Pons (tissue), 1 donor: Measurements from ENCODE around the gene LRPAP1.
"Not testable (repeated sequence)": the region's sequence is repeated elsewhere in the genome, so short reads cannot be mapped to it uniquely, and the experiment has no call there.

Experiments used
- DNase-seq: peaks from one replicate; pipeline ENCODE4 v3.0.0-alpha.2; 2016; ENCODE audit warnings: low spot score

The LRPAP1 gene

DNA sequence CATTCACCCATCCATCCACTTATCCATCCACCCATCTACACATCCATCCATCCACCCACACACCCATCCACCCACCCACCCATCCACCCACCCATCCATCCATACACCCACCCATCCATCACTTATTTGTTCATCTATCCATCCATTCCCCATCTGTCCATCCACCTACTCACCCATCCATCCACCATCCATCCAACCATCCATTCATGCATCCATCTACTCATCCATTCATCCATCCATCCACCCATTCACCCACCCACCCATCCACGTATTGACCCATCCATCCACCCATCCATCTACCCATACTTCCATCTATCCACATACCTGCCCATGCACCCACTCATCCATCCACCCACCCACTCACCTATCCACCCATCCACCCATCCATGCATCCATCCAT is 28.2 kb upstream of the LRPAP1 start:
- DNase-seq, result not testable (repeated sequence)

DNA sequence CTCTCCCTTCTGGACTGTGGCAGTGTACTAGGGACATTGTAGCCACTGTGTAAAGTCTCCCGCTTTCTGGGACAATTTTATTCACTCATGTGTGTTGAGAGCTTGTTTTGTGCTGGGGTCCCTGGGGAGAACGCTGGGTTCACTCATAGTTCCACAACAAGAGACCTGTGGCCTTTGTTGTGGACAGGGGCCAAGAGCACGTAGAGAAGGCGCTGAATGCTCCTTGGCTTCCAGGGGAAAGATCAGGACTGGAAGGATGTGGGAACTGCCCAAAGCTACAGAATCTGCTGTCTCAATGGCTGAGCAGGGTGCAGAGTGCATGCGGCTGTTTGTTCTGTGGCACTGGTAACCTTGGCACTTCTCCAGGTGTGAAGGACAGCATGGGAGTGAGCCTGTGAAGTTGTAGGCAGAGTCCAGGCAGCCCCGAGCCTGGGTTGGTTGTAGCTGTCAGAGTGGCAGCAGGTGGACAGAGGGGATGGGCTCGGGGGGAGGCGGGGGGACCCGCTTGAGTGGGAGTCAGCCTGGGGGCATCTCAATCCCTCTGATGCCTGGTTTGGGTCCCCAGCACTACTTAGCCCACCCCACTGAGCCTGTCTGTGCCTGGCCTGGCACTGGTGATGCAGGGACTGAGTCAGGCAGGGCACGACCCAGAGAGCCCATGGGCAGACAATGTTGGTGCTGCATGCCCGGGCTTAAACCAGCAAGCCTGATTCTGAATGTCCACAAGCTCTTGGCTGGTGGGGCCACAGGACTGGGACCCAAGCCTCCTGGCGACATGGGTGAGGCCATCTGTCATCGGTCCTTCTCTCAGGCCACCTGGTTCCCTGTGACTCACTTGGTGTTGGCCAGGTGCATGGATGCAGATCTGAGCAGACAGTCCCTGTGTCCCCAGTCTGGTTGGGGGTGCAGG is 27.4 kb upstream of the LRPAP1 start:
- DNase-seq, result not testable (repeated sequence)

DNA sequence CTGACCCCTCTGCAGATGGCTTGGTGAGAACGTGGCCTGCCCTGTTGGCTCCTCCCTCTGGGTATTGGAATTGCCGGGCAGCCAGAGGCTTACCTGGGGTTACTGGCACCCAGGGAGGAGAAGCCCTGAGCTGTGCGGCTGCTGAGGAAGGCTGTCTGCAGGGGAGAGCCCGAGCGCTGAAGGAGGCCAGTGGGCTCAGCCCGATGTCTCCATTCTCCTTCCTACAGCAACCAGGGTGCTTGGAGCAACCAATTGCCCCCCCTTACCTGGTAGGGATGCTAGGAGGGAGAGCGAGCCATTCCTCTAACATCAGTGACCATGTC is 26.3 kb upstream of the LRPAP1 start:
- DNase-seq, result not testable (repeated sequence)

DNA sequence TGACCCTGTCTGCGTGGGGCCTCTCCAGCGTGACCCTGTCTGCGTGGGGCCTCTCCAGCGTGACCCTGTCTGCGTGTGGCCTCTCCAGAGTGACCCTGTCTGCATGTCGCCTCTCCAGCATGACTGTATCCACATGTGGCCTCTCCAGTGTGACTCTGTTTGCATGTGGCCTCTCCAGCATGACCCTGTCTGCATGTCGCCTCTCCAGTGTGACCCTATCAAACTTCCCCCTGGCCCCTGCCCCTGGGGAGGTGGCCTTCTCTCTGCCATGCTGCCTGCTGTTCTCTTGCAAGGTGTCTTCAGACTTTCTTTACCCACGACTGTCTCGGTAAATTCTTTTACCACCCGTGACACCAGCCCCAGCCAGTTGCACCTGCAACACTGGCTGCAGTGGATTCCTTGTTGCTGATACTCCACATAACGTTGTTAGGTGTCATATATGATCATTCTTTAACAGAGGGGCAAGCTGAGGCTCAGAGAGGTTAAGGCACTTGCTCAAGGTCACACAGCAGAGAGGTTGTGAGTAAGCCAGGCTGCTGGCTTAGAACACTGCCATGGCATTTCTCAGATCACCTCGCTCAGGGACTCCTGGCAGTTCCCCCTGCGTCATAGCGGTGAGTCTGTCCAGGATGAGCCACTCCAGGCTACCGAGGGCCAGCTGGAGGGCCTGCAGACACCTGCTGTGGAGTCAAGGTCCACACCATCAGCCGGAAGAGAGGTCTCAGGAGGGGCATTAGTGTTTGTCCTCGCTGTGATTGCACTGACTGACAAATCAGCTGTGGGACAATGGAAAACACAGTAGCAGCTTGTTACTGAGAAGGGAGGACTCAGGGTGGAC is 25.7 kb upstream of the LRPAP1 start:
- DNase-seq, result not testable (repeated sequence)

DNA sequence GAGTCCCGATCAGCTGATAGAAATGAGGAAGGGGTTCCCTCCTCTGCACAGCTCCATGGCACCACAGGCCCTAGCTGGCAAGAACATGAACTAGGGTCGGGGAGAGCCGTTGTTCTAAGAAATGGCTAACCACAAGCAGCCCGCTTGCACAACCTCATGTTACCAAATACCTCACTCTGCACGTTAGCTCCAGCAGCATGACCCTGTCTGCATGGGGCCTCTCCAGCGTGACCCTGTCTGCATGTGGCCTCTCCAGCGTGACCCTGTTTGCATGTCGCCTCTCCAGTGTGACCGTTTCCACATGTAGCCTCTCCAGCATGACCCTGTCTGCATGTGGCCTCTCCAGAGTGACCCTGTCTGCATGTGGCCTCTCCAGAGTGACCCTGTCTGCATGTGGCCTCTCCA is 24.9 kb upstream of the LRPAP1 start:
- DNase-seq, result not testable (repeated sequence)

DNA sequence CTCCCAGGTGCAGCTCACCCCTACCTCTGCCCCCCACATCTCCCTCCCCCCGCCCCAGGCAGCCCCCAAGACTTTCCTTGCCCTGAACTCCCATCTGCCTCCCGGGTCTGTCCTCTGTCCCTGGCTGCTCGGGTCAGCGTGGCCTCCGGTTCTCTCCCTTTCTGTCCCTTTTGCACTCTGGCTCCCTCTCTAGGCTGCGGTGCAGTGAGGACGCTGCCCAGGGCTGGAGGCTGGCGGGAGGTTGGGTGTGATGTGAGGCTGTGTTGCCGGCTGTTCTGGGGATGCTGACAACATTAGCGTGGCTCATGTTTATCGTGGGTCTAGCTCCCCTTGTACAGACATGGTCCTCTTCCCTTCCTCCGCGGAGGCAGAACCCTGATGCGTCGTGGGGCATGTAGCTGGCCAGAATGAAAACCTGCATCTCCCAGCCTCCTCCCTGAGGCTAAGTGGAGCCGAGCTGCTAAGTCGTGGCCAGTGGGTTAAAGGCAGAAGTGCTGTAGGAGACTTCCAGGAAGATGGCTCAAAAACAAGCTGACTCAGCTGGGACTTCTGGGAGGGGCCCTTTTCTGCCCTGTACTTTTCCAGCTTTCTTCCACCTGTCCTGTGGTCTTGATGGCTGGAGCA is 24.1 kb upstream of the LRPAP1 start:
- DNase-seq, result not testable (repeated sequence)

DNA sequence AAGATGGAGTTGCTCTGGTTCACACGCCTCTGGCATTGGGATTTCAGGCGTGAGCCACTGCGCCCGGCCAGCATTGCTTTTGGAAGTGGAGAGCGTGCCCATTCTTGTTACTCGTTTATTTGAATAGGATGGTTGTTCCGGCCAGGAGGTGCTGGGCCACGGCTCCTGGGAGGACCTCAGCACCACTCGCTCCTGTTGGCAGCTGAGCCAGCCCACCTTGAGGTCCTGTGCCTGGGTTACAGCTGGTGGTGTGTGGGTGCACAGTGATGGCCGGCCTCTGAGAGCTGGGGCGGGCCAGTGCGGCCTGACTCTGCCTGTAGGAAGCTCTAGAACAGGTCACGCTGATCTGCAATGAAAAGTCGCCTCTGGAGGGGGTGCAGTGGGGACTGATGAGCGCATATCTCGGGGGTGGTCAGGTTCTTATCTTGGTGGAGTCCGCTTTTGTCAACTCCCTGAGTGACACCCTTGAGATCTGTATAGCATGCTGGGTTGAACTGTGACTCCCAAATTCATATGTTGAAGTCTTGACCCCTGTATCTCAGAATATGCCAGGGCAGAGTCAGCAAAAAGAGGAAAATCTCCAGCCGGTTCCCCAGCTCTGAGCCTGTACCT is 23.3 kb upstream of the LRPAP1 start:
- DNase-seq, result not testable (repeated sequence)

DNA sequence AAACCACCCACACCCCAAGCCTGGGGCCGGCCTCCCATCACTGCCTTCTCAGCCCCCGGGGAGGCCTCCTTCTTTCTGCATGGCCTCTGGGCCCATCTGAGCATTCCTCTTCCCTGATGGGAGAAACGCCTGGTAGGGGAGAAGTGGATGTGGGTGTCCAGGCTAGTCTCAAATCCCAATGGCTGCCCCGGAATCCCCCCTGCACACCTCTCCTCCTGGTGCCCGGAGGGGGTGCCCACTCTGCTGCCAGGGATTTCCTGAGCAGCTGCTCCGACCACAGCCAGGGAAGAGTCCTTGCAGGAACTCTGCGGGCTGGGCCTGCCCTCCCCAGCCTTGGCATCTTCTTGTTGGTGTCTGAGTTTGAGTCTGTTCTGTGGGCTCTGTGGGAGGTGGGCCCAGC is 19.1 kb upstream of the LRPAP1 start:
- DNase-seq, result not testable (repeated sequence)

DNA sequence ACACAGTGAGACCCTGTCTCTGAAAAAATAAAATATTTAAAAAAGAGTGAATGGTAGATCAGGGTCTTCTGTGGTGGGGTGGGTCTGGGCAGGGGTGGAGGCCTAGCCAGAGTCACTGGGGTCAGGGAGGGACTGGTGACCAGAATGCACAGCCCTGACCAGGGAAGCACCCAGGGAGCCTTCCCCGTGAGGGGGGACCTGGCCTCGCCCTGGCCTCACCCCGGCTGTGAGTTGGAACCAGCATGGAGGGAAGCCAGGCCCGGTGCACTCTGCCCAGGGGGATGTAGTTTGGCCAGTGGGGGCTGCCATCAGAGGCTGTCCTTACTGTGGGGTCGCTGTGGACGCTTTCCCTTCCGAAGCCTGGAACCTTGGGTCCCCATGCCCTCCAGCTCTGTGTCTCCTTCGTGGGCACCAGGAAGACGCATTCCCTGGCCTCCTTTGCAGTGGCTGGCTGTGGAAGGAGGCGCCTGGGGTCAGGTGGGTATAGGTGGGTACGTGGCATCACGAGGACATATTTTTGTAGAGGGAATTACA is 18.6 kb upstream of the LRPAP1 start:
- not testable (repeated sequence) for DNase-seq

DNA sequence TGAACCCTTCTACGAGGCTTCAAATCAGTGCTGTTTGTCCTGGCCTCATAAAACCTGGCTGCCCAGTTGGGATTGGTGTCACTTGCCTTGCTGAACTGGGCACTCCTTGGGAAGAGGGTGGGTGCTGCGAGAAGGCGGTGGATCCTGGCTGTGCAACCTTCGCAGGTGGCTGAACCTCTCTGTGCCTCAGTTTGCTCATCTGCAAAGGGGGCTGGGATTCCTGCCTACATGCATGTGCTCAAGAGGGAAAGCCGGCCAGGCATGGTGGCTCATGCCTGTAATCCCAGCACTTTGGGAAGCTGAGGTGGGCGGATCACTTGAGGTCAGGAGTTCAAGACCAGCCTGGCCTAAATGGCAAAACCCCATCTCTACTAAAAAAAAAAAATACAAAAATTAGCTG is 17.8 kb upstream of the LRPAP1 start:
- not testable (repeated sequence) for DNase-seq

DNA sequence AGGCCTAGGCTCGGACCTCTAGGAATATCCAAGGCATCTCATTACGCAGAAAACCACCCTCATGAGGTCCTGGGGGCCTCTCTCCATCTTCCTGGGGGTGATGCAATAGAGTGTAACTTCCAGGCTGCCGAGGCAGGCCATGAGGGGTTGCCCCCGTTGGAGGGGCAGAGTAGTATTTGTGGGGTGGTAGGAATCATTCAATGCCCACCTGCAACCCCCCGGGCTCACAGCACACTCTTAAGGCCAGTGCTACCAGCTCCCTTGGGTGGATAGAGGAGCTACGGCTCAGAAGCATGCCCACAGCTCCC is 17.4 kb upstream of the LRPAP1 start:
- DNase-seq, result not testable (repeated sequence)

DNA sequence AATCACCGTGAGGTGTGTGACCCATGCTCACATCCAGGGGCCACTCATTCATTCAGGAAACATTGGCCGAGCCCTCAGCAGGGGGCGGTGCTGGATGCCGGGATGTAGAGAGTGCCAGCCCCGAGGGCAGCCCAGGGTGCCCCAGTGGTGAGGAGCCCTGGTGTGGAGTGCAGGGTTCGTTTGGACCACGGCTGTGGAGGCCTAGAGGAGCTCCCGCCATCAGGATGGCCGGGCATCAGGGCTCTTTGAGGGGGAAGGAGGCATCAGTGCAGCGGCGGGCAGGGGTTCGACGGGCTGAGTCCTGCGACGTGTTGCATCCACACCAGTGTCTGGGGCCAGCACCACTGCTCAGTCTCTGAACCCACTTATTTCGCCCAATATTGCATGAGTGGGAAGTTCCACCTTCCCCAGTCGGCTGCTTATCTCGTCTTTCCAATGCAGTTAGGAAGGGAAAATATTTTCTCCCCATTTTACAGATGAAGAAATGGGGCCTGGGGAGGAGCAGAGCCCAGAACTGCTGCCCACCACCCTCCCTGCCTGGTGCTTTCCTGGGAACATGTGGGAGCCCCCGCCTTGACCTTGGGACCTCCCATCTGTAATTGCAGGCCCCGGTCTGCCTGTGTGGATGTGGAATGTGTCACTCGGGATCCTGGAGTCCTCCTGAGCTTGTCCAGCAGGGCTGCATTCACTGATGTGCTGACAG is 16.9 kb upstream of the LRPAP1 start:
- not testable (repeated sequence) for DNase-seq

DNA sequence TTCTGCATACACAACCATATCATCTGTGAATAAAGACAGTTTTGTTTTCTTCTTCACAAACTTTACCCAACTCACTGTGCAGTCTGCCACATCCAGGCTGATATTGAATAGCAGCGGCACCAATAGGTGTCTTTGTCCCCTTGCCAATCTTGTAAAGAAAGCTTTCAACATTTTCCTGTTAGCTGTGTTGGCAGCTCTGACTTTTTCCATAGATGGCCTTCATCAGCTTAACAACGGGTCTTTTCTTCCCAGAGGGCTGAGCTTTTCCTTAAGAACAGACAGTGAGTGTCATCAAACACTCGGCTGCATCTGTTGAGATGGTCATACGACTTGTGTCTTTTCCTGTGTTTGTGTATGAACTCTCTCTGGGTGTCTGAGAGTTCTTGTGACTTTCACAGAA is 14.5 kb upstream of the LRPAP1 start:
- DNase-seq, result not testable (repeated sequence)

DNA sequence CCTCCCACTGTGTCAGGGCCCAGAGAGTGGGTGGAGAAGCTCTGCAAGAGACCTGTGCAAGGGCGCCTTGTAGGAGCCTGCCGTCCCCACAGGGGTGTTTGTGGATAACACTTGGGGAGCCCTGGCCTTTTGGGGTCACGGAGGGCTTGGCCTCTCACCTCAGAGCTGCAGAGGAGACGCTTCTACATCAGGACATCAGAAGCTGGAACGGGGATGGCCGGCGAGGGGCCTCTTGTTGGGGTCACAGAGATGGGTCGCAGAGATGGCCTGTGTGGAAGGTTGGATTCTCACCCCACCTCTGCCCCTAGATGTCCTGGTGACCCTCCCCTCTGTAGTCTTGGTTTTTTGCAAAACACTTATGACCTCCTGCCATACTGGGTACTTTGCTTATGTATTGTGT is 13.1 kb upstream of the LRPAP1 start:
- DNase-seq, result not testable (repeated sequence)

DNA sequence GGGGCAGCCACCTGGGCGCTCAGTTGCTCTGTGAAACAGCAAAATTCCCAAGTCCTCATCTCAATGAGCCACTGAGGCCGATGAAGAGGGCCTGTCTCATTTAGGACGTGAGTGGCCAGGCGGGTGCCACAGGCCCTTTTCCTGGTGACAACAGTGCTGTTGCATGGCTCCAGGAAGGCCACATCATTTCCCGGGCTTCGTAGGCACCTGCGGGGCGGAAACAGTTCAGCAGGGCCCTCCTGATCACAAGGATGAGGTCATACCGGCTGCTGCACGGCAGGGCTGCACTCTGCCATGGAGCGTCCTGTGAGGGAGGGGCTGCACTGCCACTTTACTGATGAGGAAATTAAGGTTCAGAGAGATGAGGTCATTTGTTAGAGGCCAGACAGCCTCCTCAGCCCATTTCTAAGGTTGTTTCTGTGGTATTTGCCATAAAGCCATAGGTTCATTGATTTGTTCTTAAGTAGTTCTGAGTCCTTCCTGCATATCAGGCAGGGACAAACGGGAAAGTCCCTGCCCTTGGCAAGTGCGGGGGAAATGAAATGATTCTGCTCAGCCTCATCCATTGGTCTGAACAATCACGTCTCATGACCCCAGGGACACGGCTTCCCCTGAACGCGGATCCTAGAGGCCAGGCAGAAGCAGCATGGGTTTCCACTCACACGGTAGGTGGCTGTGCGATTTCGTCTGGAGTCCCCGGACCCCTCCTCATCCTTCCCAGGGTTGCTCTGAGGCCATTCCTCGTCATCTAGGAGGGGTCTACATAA is 12.2 kb upstream of the LRPAP1 start:
- DNase-seq, result not testable (repeated sequence)

DNA sequence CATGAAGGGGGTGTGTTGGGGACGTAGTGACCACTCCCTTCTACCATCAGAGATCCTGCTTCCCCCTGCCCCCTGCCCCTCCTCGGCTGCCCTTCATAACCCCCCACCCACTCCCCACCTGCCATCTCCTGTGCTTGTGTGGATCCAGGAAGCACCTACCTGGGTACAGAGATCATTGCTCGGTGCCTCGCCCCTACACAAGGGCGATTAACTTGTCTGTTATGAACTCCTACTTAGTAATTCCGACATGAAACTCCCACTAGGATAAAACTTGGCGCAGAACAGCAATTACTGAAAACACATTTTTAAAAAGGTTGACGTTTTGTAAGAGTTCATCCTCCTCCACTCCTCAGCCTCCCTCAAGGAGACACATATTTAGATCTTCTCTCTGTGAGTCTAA is 11.2 kb upstream of the LRPAP1 start:
- DNase-seq, result not testable (repeated sequence)

DNA sequence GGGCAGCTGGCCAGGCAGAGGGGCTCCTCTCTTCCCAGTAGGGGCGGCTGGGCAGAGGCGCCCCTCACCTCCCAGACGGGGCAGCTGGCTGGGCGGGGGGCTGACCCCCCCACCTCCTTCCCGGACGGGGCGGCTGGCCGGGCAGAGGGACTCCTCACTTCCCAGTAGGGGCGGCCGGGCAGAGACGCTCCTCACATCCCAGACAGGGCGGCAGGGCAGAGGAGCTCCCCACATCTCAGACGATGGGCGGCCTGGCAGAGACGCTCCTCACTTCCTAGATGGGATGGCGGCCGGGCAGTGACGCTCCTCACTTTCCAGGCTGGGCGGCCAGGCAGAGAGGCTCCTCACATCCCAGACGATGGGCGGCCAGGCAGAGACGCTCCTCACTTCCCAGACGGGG is 6.7 kb upstream of the LRPAP1 start:
- DNase-seq, result not testable (repeated sequence)

DNA sequence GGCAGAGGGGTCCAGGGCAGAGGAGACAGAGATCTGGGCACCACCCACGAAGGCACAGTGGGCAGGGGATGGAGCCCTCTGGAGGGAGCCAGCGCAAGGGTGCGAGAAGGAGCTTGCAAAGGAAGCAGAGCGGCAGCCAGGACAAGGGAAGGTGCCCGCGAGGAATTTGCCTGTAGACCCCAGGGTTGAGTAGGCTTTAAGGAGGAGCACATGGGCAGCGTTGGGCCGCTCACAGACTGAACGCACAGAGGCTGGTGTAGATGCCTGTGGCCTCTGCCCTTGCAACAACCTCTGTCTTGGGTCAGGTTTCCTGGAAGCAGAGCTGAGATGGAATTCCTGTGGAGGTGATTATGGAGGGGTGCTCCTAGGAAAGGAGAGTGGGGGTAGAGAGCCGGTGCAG is 3.6 kb upstream of the LRPAP1 start:
- not testable (repeated sequence) for DNase-seq

DNA sequence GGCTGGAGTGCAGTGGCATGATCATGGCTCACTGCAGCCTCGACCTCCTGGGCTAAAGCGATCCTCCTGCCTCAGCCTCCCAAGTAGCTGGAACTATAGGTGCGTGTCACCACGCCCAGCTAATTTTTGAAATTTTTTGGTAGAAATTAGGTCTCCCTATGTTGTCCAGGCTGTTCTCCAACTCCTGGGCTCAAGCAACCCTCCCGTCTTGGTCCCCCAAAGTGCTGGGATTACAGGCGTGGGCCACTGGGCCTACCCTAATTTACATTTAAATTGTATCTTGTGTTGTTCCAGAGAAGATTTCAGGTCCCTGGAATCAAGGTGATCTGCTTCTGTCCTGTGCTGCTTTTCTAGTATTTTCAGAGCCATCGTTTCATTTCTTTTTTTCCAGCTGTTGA is 1.2 kb upstream of the LRPAP1 start:
- no peak for DNase-seq

DNA sequence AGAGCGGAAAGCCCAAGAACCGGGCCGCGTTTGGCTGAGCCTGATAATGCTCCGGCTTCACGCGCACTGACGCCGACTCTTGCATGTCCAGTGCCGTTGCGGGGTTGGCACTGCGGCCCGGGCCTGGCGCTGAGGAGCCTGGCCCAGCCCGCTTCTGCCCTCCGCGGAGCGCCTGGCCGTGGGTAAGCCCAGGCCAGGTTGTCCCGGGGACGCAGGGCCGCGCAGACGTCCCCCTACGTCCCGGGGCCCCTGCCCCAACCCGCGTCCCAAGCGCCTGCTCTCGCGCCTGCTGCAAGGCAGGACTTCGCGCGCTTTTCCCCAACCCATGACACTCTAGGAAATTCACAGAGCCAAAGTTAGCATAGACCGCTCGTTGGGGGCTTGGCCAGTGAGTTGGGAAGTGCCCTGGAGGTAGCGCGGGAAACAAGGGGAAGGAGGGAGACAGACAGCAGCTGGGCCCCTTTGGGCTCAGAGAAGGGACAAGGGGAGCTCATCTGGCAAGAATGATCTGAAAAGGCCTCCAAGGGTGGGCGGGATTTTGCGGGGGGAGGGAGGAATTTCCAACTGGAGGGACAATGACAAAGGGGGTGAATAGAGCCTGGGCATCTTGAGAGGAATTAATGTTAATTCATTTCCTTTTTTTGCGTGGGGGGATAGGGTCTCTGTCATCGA is 665 bp upstream of the LRPAP1 start:
- DNase-seq, result no peak
